Muscle of arm (tissue), 12 donors: ENCODE measurements around the gene GNB3. TPM values are rescaled to one million over a fixed set of nuclear protein-coding genes. Genes with fewer than 3 reads are reported as not detected.
"Not testable (repeated sequence)": the region's sequence is repeated elsewhere in the genome, so short reads cannot be mapped to it uniquely, and the experiment has no call there.

Source experiments
- DNase-seq: peaks from one replicate; pipeline ENCODE4 v3.0.0-alpha.2; 2013
- polyA plus RNA-seq, 12 donors: library from polyadenylated mRNA; unstranded; fragments of 120-200 nt; gene quantifications; one replicate each; pipeline ENCODE4 v1.2.1, GENCODE V29; 2013; ENCODE audit not compliant: insufficient read length in 12 of 12

Gene GNB3
- polyA plus RNA-seq, 12 donors, result 14.0 to 40.6 (median 24.2) TPM; not detected in 1

DNA sequence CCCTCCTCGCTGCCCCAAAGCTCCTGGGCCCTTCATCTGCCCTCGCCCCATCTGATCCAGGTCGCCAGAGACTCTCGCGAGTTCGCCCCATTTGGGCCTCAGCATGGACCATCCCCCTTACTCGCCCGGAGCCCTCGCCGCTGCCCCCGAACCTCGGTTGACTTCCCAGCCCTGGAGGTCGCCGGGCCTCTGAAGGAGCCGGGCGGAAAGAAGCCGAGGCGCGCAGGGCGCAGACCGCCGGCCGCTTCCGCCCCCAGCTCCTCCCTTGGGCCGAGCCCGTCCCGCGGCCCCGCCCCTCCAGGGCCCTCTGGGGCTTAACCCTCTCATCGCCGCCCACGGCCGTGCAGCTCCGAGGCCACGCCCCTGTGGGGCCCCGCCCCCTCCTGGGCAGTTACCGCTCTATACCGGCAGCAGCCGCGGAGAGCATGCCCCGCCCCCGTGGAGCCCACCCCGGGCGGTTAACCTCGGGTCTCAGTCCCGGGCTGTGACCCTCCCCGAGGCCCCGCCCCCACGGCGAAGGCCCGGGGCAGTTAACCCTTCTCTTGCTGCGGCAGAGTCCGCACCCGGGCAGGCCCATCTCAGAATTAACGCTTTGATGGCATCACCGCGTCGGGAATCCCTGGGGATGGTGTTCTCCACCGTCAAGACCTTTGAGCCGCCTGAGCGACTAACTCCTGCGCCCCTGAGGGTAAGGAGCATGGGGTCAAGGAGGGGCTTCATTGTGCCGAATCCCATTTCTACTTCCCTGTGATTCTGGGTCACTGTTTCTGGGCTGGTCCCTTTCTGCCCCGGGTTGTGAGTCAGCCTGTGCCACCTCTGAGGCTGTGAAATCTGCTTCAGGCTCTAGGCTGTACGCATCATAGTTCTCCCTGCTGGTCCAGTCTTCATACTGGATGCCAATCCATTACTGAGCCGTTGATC is 32.6 kb downstream of the GNB3 start, which contains the start of gene SPSB2:
Gene SPSB2, minus strand, starts transcription at position 210 of the 921 bp plus-strand sequence. CDS start 402 bp downstream, outside the sequence.
- peak; percentile 96 for DNase-seq

DNA sequence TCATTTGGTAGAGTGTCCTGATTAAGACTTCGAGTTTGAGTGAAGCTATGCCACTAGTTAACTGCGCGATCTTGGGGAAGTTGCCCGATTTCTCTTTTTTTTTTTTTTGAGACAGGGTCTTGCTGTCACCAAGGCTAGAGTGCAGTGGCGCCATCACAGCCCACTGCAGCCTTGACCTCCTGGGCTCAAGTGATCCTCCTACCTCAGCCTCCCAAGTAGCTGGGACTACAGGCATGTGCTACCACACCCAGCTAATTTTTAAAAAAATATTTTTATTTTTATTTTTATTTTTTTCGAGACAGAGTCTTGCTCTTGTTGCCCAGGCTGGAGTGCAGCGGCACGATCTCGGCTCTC is 33.3 kb downstream of the GNB3 start:
- DNase-seq, result not testable (repeated sequence)

DNA sequence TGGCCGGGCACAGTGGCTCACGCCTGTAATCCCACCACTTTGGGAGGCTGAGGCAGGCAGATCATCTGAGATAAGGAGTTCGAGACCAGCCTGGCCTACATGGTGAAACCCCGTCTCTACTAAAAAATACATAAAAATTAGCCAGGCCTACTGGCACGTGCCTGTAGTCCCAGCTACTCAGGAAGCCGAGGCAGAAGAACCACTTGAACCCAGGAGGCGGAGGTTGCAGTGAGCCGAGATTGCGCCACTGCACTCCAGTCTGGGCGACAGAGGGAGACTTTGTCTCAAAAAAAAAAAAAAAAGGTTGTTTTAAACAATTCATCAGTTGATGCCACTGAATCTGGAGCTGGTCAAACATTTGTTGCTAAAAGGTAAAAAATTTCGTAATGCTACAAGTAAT is 39.1 kb downstream of the GNB3 start:
- DNase-seq, result not testable (repeated sequence)

DNA sequence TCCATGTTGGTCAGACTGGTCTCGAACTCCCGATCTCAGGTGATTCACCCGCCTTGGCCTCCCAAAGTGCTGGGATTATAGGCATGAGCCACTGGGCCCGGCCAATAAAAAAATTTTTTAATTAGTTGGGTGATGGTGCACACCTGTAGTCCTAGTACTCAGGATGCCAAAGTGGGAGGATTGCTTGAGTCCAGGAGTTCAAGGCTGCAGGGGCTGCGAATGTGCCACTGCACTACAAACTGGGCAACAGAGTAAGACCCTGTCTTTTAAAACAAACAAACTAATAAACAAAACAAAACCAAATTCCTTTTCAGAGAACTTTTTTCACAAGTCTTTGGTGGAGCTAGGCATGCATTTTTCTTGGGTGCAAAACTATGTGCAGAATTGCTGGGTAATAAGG is 42.5 kb downstream of the GNB3 start:
- no peak for DNase-seq

DNA sequence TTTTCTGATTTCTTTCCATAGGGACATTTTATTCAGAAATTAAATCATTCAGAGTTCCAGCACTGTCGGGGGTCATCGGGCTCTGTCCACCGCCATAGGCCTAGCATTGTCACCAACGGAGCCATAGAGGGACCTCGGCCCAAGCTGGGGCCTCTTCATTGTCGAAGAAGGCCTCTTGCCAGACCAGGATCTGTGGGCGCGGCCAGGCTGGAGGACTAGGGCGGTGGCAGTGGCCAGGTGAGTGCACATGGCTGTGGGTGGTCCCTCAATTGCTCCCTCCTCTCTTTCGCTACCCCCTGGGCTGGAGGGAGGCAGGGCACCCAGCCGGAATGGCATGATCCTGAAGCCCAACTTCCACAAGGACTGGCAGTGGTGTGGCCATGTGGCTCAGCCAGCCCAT is 43.0 kb downstream of the GNB3 start:
- no peak for DNase-seq

DNA sequence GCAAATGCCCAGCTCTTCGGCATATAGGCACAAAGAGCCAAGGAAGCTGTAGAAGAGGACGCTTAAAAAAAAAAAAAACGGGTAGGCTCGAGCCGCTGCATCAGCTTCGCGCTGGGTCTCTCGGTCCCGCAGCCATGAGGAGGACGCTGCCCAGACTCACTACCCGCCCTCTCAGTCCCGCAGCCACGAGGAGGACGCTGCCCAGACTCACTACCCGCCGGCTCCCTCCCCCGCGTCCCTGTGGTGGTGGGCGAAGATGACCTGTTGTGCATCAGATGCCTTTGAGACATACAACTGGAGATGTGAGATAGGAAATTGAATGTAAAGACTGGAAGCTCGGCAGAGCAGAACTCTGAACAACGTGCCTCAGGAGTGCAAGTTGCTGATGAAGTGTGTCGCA is 43.8 kb downstream of the GNB3 start:
- no peak for DNase-seq

DNA sequence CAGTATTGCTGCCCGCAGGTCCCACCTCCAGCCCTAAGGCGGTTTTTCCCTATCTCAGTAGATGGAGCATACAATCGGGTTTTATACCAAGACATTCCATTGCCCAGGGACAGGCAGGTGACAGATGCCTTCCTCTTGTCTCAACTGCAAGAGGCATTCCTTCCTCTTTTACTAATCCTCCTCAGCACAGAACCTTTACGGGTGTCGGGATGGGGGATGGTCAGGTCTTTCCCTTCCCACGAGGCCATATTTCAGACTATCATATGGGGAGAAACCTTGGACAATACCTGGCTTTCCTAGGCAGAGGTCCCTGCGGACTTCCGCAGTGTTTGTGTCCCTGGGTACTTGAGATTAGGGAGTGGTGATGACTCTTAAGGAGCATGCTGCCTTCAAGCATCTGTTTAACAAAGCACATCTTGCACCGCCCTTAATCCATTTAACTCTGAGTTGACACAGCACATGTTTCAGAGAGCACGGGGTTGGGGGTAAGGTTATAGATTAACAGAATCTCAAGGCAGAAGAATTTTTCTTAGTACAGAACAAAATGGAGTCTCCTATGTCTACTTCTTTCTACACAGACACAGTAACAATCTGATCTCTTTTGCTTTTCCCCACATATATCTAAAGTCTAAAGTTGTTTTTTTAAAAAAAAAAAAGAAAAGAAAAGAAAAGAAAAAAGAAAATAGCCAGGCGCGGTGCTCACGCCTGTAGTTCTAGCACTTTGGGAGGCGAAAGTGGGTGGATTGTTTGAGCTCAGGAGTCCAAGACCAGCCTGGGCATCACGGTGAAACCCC is 45.7 kb downstream of the GNB3 start:
- DNase-seq, result not testable (repeated sequence)

DNA sequence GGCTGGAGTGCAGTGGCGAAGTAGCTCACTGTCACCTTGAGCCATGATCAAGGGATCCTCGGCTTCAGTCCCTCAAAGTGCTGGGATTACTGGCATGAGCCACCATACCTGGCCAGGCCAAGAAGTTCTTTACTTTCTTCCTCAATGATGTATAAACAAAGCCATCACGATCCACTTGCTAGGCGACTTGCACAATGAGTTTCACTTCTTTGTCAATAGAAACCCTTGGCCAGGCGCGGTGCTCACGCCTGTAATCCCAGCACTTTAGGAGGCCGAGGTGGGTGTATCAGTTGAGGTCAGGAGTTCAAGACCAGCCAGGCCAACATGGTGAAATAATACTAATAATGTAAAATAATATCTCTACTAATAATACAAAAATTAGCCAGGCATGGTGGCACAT is 46.7 kb downstream of the GNB3 start:
- DNase-seq, result no peak

DNA sequence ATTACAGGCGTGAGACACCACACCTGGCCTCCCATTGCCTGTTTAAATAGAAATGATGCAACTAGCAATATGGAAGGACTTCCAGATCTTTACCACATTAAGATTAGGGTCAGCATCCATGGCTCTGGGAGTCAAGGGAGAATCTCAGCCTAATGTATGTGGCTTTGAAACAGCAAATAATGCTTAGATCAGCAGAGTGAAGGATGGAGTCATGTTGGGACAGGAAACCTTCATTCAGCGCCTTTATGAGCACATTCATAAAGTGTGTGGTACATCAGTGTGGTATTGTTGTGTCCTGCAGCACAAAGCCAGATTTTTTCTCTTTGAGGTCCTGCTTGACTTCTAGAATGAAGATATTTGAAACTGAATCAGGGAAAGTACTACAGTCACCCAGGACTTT is 47.6 kb downstream of the GNB3 start:
- no peak for DNase-seq

DNA sequence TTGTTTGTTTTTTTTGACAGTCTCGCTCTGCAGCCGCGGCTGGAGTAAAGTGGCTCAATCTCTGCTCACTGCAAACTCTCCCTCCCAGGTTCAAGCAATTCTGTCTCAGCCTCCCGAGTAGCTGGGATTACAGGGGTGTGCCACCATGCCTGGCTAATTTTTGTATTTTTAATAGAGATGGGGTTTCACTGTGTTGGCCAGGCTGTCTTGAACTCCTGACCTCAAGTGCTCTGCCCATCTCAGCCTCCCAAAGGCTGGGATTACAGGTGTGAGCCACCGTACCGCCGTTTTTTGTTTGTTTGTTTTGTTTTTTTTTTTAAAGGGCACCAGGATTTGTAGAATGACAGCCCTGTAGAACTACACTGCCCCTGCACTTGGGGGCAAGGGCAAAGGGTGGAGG is 48.1 kb downstream of the GNB3 start:
- DNase-seq, result not testable (repeated sequence)

DNA sequence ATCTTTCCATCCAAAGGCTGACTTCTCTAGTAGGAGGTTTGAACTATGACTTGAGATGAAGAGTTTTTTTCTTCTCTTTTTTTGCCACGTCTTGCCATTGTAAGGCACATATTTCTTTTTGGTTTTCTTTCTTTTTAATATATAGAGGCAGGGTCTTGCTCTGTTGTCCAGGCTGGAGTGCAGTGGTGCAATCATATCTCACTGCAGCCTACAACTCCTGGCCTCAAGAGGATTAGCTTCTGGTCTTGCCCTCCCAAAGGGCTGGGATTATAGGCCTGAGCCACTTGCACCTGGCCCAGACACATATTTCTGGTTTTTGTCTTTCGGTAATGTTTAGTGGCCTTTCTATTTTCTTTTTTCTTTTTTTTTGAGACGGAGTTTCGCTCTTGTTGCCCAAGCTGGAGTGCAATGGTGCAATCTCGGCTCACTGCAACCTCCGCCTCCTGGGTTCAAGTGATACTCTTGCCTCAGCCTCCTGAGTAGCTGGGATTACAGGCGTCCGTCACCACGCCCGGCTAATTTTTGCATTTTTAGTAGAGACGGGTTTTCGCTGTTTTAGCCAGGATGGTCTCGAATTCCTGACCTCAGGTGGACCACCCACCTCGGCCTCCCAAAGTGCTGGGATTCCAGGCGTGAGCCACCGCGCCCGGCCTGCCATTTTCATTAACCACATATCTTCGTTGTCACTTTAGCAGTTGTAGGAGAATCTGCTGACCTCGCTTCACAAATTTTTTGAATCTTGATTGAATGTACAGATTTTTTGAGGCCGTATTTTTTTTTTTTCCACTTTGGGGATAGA is 49.2 kb downstream of the GNB3 start:
- not testable (repeated sequence) for DNase-seq

DNA sequence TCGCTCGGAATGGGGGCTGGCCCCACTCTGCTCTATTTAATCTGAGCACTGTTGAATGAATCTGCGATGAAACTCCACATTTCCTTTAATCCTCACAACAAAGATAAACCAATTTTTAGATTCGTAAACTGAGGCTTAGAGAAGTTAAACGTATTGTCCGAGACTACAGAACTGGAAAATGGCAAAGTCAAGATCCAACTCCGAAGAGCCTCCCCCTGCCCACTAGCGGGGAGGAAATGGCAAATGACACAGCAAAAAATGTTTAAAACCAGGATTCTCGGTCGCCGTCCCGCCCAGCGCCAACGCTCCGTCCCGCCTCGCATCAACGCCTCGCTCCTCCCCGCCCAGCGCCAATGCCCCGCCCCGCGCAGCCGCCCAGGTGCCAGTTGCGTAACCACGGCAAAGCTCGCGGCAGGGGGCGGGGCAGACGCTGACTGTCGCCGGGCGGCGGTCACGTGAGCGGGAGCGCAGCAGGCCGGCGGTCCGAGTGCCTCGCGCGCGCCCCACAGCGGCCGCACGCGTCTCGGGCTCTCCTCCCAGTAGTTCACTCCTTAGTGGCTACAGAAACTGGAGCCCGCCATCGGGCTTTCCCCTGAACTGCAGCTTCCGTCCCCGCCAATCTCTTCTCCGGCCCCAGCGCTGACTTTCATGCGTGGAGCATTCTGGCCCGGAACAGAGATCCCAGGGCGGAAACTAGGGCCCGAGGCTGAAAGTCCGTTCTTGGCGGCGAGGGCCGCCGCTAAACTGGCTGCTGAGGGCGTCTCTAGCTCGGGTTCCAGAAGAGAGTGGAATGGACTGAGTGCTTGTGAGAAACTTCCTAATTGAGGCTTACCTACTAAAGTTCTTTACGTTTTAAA is 50.3 kb downstream of the GNB3 start:
- peak; percentile 97 for DNase-seq

DNA sequence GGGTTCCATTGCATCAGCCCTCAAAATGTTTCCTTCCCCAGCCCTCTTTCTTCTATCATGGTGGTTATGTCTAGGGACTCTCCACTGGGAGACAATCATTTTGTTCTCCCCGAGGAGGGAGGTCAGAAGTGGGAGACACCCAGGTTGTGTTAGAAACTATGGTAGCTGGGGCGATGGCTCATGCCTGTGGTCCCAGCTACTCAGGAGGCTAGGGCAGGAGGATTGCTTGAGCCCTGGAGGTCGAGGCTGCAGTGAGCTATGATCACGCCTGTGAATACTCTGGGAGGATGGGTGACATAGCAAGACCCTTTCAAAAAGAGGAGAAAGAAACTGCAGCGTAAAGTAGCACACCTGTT is 50.9 kb downstream of the GNB3 start:
- no peak for DNase-seq

DNA sequence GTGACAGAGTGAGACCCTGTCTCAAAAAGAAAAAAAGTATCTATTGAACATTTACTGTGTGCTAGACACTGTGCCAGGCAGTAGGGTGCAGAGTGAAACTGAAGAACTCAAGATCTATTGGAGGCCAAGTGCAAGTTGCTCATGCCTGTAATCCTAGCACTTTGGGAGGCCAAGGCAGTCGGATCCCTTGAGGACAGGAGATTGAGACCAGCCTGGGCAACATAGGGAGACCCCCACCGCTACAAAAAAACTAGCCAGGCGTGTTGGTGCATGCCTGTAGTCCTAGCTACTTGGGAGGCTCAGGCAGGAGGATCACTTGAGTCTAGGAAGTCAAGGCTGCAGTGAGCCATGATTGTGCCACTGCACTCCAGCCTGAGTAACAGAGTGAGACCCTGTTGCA is 52.0 kb downstream of the GNB3 start:
- not testable (repeated sequence) for DNase-seq

DNA sequence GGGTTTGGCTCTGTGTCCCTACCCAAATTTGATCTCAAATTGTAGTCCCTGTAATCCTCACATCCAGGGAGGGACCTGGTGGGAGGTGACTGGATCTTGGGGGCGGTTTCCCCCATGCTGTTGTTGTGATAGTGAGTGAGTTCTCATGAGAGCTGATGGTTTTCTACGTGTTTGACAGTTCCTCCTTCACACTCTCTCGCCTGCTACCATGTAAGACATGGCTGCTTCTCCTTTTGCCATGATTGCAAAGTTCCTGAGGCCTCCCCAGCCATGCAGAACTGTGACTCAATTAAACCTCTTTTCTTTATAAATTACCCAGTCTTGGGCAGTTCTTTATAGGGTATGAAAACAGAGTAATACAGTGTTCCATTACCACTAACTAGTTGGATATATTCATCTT is 53.6 kb downstream of the GNB3 start:
- DNase-seq, result no peak

Other genes starting within 250 kb of the GNB3 start
- gene CHD4, start 233.5 kb upstream of the GNB3 start, polyA plus RNA-seq, result 100 to 1,000 TPM; 131 to 406 (median 159) TPM
- gene LPAR5, start 205.0 kb upstream of the GNB3 start, polyA plus RNA-seq, result 10 to 100 TPM in 1 of 12 donors, 1 to 10 TPM in 7, under 1 TPM in 3, not detected in 1; 0.77 to 16.4 (median 1.3) TPM
- gene ACRBP, start 193.5 kb upstream of the GNB3 start, polyA plus RNA-seq, result 1 to 10 TPM in 10 of 12 donors, not detected in 2; 1.4 to 5.3 (median 2.7) TPM
- 100 to 1,000 TPM in 1 of 12 donors, 10 to 100 TPM in 10, not detected in 1; 45.1 to 100 (median 52.8) TPM for gene ING4, start 177.8 kb upstream of the GNB3 start, polyA plus RNA-seq
- 10 to 100 TPM in 11 of 12 donors, not detected in 1; 41.4 to 79.9 (median 48.8) TPM for gene ZNF384, start 151.6 kb upstream of the GNB3 start, polyA plus RNA-seq
- 10 to 100 TPM in 2 of 12 donors, 1 to 10 TPM in 9, not detected in 1; 2.7 to 31.7 (median 4.5) TPM for gene PIANP, start 140.1 kb upstream of the GNB3 start, polyA plus RNA-seq
- gene COPS7A, start 116.9 kb upstream of the GNB3 start, polyA plus RNA-seq, result 10 to 100 TPM in 11 of 12 donors, not detected in 1; 46.9 to 69.7 (median 61.2) TPM
- 100 to 1,000 TPM; 110 to 600 (median 130) TPM for gene MLF2, start 87.8 kb upstream of the GNB3 start, polyA plus RNA-seq
- gene PTMS, start 74.6 kb upstream of the GNB3 start, polyA plus RNA-seq, result 1,000 to 10,000 TPM in 1 of 12 donors, 100 to 1,000 TPM in 11; 262 to 3,438 (median 337) TPM
- gene LAG3, start 68.4 kb upstream of the GNB3 start, polyA plus RNA-seq, result 1 to 10 TPM in 2 of 12 donors, under 1 TPM in 8, not detected in 2; 0.16 to 1.4 (median 0.60) TPM
- 10 to 100 TPM in 3 of 12 donors, 1 to 10 TPM in 8, not detected in 1; 4.8 to 16.1 (median 6.6) TPM for gene CD4, start 51.4 kb upstream of the GNB3 start, polyA plus RNA-seq
- gene GPR162, start 19.1 kb upstream of the GNB3 start, polyA plus RNA-seq, result 10 to 100 TPM in 11 of 12 donors, not detected in 1; 11.1 to 18.6 (median 16.0) TPM
- 10 to 100 TPM in 11 of 12 donors, not detected in 1; 29.9 to 56.8 (median 36.3) TPM for gene P3H3, start 12.5 kb upstream of the GNB3 start, polyA plus RNA-seq
- gene CDCA3, start 10.4 kb downstream of the GNB3 start, polyA plus RNA-seq, result 10 to 100 TPM in 11 of 12 donors, not detected in 1; 11.5 to 31.8 (median 20.5) TPM
- gene USP5, start 11.2 kb downstream of the GNB3 start, polyA plus RNA-seq, result 10 to 100 TPM in 11 of 12 donors, not detected in 1; 46.8 to 77.4 (median 59.6) TPM
- 1,000 to 10,000 TPM in 4 of 12 donors, 100 to 1,000 TPM in 7, not detected in 1; 520 to 1,204 (median 950) TPM for gene TPI1, start 26.6 kb downstream of the GNB3 start, polyA plus RNA-seq
- gene SPSB2, start 32.4 kb downstream of the GNB3 start, polyA plus RNA-seq, result 1 to 10 TPM in 11 of 12 donors, not detected in 1; 3.0 to 9.9 (median 4.6) TPM
- gene LRRC23, start 63.9 kb downstream of the GNB3 start, polyA plus RNA-seq, result 10 to 100 TPM in 9 of 12 donors, 1 to 10 TPM in 2, not detected in 1; 9.2 to 13.7 (median 11.4) TPM
- 10 to 100 TPM in 3 of 12 donors, 1 to 10 TPM in 8, not detected in 1; 5.1 to 21.8 (median 8.2) TPM for gene ENO2, start 73.7 kb downstream of the GNB3 start, polyA plus RNA-seq
- 100 to 1,000 TPM in 2 of 12 donors, 10 to 100 TPM in 9, not detected in 1; 54.6 to 137 (median 60.9) TPM for gene ATN1, start 87.0 kb downstream of the GNB3 start, polyA plus RNA-seq
- 10 to 100 TPM in 1 of 12 donors, 1 to 10 TPM in 1, not detected in 10; 9.0 to 12.4 TPM for gene RNU7-1, start 102.9 kb downstream of the GNB3 start, polyA plus RNA-seq
- 100 to 1,000 TPM in 11 of 12 donors, not detected in 1; 107 to 185 (median 136) TPM for gene C12orf57, start 103.1 kb downstream of the GNB3 start, polyA plus RNA-seq
- gene PTPN6, start 110.4 kb downstream of the GNB3 start, polyA plus RNA-seq, result 10 to 100 TPM in 2 of 12 donors, 1 to 10 TPM in 9, not detected in 1; 3.4 to 41.4 (median 4.0) TPM
- gene PHB2, start 129.7 kb downstream of the GNB3 start, polyA plus RNA-seq, result 100 to 1,000 TPM in 11 of 12 donors, not detected in 1; 224 to 298 (median 265) TPM
- gene EMG1, start 130.0 kb downstream of the GNB3 start, polyA plus RNA-seq, result 10 to 100 TPM in 11 of 12 donors, not detected in 1; 10.8 to 37.1 (median 29.6) TPM
- 10 to 100 TPM in 11 of 12 donors, not detected in 1; 16.1 to 29.3 (median 21.3) TPM for gene LPCAT3, start 177.6 kb downstream of the GNB3 start, polyA plus RNA-seq
- gene C1S, start 219.8 kb downstream of the GNB3 start, polyA plus RNA-seq, result 100 to 1,000 TPM in 3 of 12 donors, 10 to 100 TPM in 8, not detected in 1; 57.3 to 132 (median 66.8) TPM